ENCODE results near the gene MDGA2.
"Not testable (repeated sequence)": the region's sequence is repeated elsewhere in the genome, so short reads cannot be mapped to it uniquely, and the experiment has no call there.

MDGA2 gene

DNA sequence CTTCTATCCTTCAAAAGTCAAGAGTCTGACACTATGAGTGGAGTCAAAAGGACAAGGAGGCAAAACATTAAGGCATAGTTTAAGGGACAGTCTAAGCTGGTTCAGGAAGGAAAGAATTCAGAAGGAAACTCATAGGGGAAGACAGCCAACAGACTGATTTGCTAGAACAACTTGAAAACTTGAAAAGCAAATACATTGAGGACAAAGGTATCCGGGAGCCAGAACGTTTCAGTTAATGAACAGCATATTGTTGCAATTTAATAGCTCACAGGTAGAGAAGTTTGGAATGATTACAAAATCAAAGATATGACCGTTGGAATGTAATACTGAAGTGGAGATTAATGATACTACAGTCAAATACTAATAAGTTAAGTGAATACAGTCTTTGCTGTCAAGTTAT, 711.0 kb downstream of the MDGA2 start:
- POLR2A ChIA-PET: no interaction called here
- TF ChIP-seq CTBP1 (IDR thresholded peaks at IDR 0.05; ENCODE audit: borderline replicate concordance) (no peak), L3MBTL2 (conservative IDR thresholded peaks at IDR 0.05) (no peak), SP1 (IDR thresholded peaks at IDR 0.05) (no peak), FOXM1 (IDR thresholded peaks at IDR 0.05; ENCODE audit: borderline replicate concordance) (no peak), ARNT (IDR thresholded peaks at IDR 0.05) (no peak), FOXA1 (IDR thresholded peaks at IDR 0.05) (no peak), NFRKB (IDR thresholded peaks at IDR 0.05) (no peak), ELF4 (IDR thresholded peaks at IDR 0.05) (no peak), BHLHE40 (IDR thresholded peaks at IDR 0.05; ENCODE audit: borderline replicate concordance) (no peak), LEF1 (IDR thresholded peaks at IDR 0.05; ENCODE audit: borderline replicate concordance) (no peak), ZNF384 (IDR thresholded peaks at IDR 0.05) (no peak), HDGF (IDR thresholded peaks at IDR 0.05; ENCODE audit: borderline replicate concordance) (no peak), FOXK2 (IDR thresholded peaks at IDR 0.05) (no peak), SUZ12 (IDR thresholded peaks at IDR 0.05) (no peak), TARDBP (IDR thresholded peaks at IDR 0.05) (no peak)
- TF ChIP-seq, protein P1, sequence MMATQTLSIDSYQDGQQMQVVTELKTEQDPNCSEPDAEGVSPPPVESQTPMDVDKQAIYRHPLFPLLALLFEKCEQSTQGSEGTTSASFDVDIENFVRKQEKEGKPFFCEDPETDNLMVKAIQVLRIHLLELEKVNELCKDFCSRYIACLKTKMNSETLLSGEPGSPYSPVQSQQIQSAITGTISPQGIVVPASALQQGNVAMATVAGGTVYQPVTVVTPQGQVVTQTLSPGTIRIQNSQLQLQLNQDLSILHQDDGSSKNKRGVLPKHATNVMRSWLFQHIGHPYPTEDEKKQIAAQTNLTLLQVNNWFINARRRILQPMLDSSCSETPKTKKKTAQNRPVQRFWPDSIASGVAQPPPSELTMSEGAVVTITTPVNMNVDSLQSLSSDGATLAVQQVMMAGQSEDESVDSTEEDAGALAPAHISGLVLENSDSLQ (IDR thresholded peaks at IDR 0.05): no peak
- no peak for DNase-seq (ENCODE audit: extremely low spot score)
- CTCF ChIA-PET: no interaction called here

DNA sequence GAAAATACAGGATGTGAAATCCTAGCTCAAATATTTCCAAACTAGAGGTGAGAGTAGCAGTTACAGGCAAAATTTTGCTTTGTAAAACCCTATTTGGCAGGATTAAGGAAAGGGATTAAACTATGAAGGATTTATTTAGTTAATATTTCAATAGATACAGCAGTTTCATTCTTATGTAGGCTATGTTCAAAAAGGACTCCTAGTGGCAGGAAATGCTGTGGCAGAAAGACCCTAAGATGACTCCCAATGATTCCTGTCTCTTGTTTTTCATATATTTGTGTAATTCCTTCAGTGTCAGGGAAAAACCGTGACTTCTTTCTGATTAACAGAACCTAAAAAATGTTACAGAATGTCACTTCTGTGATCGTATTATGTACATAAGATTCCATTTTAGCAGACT, 724.3 kb downstream of the MDGA2 start:
- no peak for DNase-seq (ENCODE audit: extremely low spot score)
- ChIA-PET CTCF (no interaction called here), POLR2A (no interaction called here)
- TF ChIP-seq CTBP1 (IDR thresholded peaks at IDR 0.05; ENCODE audit: borderline replicate concordance) (no peak), TARDBP (IDR thresholded peaks at IDR 0.05) (no peak), ELF4 (IDR thresholded peaks at IDR 0.05) (no peak), BHLHE40 (IDR thresholded peaks at IDR 0.05; ENCODE audit: borderline replicate concordance) (no peak), LEF1 (IDR thresholded peaks at IDR 0.05; ENCODE audit: borderline replicate concordance) (no peak), SUZ12 (IDR thresholded peaks at IDR 0.05) (no peak)

DNA sequence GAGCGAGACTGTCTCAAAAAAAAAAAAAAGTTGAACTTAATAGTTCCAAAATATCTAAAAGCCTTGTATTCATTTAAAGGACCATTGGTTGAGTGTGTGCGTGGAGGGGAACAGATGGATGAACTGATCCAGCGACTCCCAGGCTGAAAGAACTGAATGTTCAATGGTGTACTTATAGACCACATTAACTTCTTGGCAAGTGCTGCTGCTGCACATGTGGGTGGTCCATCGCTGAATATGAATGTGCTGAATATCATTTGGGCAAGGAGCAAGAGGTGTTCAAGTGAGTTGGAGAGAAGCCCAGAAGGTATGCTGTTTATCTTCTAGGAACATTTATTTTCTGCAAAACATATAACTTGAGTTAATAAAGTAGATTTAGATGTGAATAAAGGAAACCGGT, 734.8 kb downstream of the MDGA2 start:
- DNase-seq (ENCODE audit: extremely low spot score): no peak
- TF ChIP-seq CTBP1 (IDR thresholded peaks at IDR 0.05; ENCODE audit: borderline replicate concordance) (no peak), LEF1 (IDR thresholded peaks at IDR 0.05; ENCODE audit: borderline replicate concordance) (no peak), TARDBP (IDR thresholded peaks at IDR 0.05) (no peak), FOXM1 (IDR thresholded peaks at IDR 0.05; ENCODE audit: borderline replicate concordance) (no peak), ELF4 (IDR thresholded peaks at IDR 0.05) (no peak), L3MBTL2 (conservative IDR thresholded peaks at IDR 0.05) (no peak), SUZ12 (IDR thresholded peaks at IDR 0.05) (no peak), FOXA1 (IDR thresholded peaks at IDR 0.05) (no peak), NFRKB (IDR thresholded peaks at IDR 0.05) (no peak), SP1 (IDR thresholded peaks at IDR 0.05) (no peak), BHLHE40 (IDR thresholded peaks at IDR 0.05; ENCODE audit: borderline replicate concordance) (no peak), ARNT (IDR thresholded peaks at IDR 0.05) (no peak), ZNF384 (IDR thresholded peaks at IDR 0.05) (no peak)
- TF ChIP-seq, protein P1 (IDR thresholded peaks at IDR 0.05): no peak
- POLR2A ChIA-PET: no interaction called here
- CTCF ChIA-PET: no interaction called here

- POLR2A ChIA-PET: no interaction called here
- no peak for TF ChIP-seq NFRKB (IDR thresholded peaks at IDR 0.05)
- TF ChIP-seq, protein P1 (IDR thresholded peaks at IDR 0.05): no peak
- no peak for TF ChIP-seq LEF1 (IDR thresholded peaks at IDR 0.05; ENCODE audit: borderline replicate concordance)
- TF ChIP-seq CTBP1 (IDR thresholded peaks at IDR 0.05; ENCODE audit: borderline replicate concordance): no peak
- no peak for TF ChIP-seq ELF4 (IDR thresholded peaks at IDR 0.05)
- TF ChIP-seq TARDBP (IDR thresholded peaks at IDR 0.05): no peak
- no peak for TF ChIP-seq ARNT (IDR thresholded peaks at IDR 0.05)
- no peak for TF ChIP-seq L3MBTL2 (conservative IDR thresholded peaks at IDR 0.05)
- TF ChIP-seq SUZ12 (IDR thresholded peaks at IDR 0.05): no peak
- TF ChIP-seq FOXK2 (IDR thresholded peaks at IDR 0.05): no peak
- no peak for TF ChIP-seq BHLHE40 (IDR thresholded peaks at IDR 0.05; ENCODE audit: borderline replicate concordance)
- no peak for TF ChIP-seq SP1 (IDR thresholded peaks at IDR 0.05)
- TF ChIP-seq HDGF (IDR thresholded peaks at IDR 0.05; ENCODE audit: borderline replicate concordance): no peak
- TF ChIP-seq FOXM1 (IDR thresholded peaks at IDR 0.05; ENCODE audit: borderline replicate concordance): no peak
- no peak for TF ChIP-seq ZNF384 (IDR thresholded peaks at IDR 0.05)
- no peak for TF ChIP-seq FOXA1 (IDR thresholded peaks at IDR 0.05)
- no peak for DNase-seq (ENCODE audit: extremely low spot score)
- CTCF ChIA-PET: interaction anchor here (1.2 kb wide), 1 partner anchor 42 kb away, joined by 4 read pairs; no protein-coding TSS in a partner anchor
Measured at GRCh38 chr14:46920542-46920941, 754.9 kb downstream of the MDGA2 start.

GRCh38 chr14:46915539-46915938, 759.9 kb downstream of the MDGA2 start:
- CTCF ChIA-PET: interaction anchor here (0.9 kb wide), 1 partner anchor 13 kb away, joined by 3 read pairs; no protein-coding TSS in a partner anchor
- DNase-seq (ENCODE audit: extremely low spot score); POLR2A ChIA-PET: not testable (repeated sequence)

DNA sequence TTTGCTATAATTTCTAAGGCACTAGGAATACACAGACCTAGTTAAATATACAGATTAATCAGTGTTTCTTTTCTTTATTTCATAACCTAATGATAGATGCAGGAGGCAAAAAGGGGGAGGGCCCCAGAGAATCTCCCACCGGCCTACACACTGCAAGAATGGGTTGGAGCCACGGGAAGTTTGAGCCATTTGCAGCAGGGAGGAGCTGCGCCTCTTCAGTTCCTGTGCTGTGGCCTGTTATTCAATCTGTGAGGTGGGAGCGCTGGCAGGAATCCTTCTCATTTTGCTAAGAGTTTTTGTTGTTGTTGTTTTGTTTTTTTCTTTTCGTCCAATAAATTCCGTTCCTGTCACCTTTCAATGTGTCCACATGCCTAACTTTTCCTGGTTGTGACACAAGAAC, 772.6 kb downstream of the MDGA2 start:
- DNase-seq (ENCODE audit: extremely low spot score): no peak
- CTCF ChIA-PET: interaction anchor here (1.0 kb wide), 1 partner anchor 13 kb away, joined by 3 read pairs; no protein-coding TSS in a partner anchor
- POLR2A ChIA-PET: no interaction called here
- TF ChIP-seq ELF4 (IDR thresholded peaks at IDR 0.05) (no peak), SUZ12 (IDR thresholded peaks at IDR 0.05) (no peak), LEF1 (IDR thresholded peaks at IDR 0.05; ENCODE audit: borderline replicate concordance) (no peak), ARNT (IDR thresholded peaks at IDR 0.05) (no peak), ZNF384 (IDR thresholded peaks at IDR 0.05) (no peak), CTBP1 (IDR thresholded peaks at IDR 0.05; ENCODE audit: borderline replicate concordance) (no peak), FOXK2 (IDR thresholded peaks at IDR 0.05) (no peak), BHLHE40 (IDR thresholded peaks at IDR 0.05; ENCODE audit: borderline replicate concordance) (no peak), TARDBP (IDR thresholded peaks at IDR 0.05) (no peak), FOXM1 (IDR thresholded peaks at IDR 0.05; ENCODE audit: borderline replicate concordance) (no peak), NFRKB (IDR thresholded peaks at IDR 0.05) (no peak), SP1 (IDR thresholded peaks at IDR 0.05) (no peak)
- TF ChIP-seq, protein P1 (IDR thresholded peaks at IDR 0.05): no peak
